Left forelimb (tissue), 1 donor: Measurements from ENCODE around the gene NEU4.
"Not testable (repeated sequence)": the region's sequence is repeated elsewhere in the genome, so short reads cannot be mapped to it uniquely, and the experiment has no call there.

Experiments
- DNase-seq: peaks from one replicate; pipeline ENCODE4 v3.0.0-alpha.2; 2018; ENCODE audit warnings: low spot score

The NEU4 gene

GRCh38 chr2:241799522-241800197 lies 9.3 kb upstream of the NEU4 start:
- no peak for DNase-seq

GRCh38 chr2:241800198-241800903 lies 8.6 kb upstream of the NEU4 start:
- not testable (repeated sequence) for DNase-seq

GRCh38 chr2:241801611-241802420 lies 7.2 kb upstream of the NEU4 start:
- DNase-seq: no peak

- DNase-seq: no peak
Observed at GRCh38 chr2:241802421-241803318, 6.3 kb upstream of the NEU4 start.

- DNase-seq: peak; percentile 81
Observed at GRCh38 chr2:241803387-241804325, 5.3 kb upstream of the NEU4 start.

- DNase-seq: peak; percentile 67
Observed at GRCh38 chr2:241804326-241805229, 4.4 kb upstream of the NEU4 start.

GRCh38 chr2:241806217-241806616 lies 2.8 kb upstream of the NEU4 start:
- not testable (repeated sequence) for DNase-seq

GRCh38 chr2:241808051-241808720 lies 807 bp upstream of the NEU4 start:
- no peak for DNase-seq

GRCh38 chr2:241809383-241810306 lies 652 bp downstream of the NEU4 start:
- no peak for DNase-seq

- DNase-seq: no peak
Observed at GRCh38 chr2:241810307-241811200, 1.6 kb downstream of the NEU4 start.

GRCh38 chr2:241811201-241811951 lies 2.4 kb downstream of the NEU4 start:
- DNase-seq: peak; percentile 59

GRCh38 chr2:241811952-241812729 lies 3.1 kb downstream of the NEU4 start:
- no peak for DNase-seq

- DNase-seq: peak; percentile 65
Observed at GRCh38 chr2:241812730-241813643, 4.0 kb downstream of the NEU4 start.
